GM12872 (cell line): ENCODE results near the gene WDR90.

Experiments
- TF ChIP-seq, protein P1 (sequence below): IDR thresholded peaks from 3 replicates; pipeline ENCODE4 v1.5.1; 2011; ENCODE audit warnings: low read depth, mild to moderate bottlenecking, low read length, moderate library complexity; ENCODE audit not compliant: insufficient read depth

WDR90 gene

DNA sequence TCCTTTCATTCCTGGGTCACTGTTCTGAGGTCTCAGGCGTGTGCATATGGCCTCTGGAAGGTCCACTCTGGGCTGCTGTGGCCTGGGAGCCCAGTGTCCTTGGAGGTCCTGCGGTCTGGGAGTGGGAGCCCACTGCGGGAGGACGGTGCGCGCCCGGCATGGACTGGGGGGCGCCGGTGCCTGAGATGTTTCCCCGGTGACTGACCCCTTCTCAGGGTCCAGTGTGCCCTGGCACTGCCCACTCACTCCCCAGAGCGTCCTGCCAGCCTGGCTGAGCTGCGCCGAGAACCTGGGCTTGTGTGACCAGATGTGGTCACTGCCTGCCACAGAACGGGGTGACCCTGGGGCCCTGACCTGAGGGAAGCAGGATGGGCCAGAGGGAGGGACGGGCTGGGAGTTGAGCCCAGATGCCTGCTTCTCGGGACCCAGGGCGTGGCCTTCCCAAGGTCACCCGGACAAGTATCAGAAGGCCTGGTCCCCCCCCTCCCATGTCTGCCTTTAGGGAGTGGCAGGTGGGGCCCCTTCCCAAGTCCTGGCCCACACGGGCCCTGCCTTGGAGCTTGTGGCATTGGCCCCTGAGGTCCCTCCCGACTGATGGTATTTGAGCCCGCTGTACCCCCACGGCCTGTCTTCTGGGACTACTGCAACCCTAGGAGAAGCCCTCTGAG is 25.2 kb downstream of the WDR90 start:
- TF ChIP-seq, protein P1, sequence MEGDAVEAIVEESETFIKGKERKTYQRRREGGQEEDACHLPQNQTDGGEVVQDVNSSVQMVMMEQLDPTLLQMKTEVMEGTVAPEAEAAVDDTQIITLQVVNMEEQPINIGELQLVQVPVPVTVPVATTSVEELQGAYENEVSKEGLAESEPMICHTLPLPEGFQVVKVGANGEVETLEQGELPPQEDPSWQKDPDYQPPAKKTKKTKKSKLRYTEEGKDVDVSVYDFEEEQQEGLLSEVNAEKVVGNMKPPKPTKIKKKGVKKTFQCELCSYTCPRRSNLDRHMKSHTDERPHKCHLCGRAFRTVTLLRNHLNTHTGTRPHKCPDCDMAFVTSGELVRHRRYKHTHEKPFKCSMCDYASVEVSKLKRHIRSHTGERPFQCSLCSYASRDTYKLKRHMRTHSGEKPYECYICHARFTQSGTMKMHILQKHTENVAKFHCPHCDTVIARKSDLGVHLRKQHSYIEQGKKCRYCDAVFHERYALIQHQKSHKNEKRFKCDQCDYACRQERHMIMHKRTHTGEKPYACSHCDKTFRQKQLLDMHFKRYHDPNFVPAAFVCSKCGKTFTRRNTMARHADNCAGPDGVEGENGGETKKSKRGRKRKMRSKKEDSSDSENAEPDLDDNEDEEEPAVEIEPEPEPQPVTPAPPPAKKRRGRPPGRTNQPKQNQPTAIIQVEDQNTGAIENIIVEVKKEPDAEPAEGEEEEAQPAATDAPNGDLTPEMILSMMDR = no peak

DNA sequence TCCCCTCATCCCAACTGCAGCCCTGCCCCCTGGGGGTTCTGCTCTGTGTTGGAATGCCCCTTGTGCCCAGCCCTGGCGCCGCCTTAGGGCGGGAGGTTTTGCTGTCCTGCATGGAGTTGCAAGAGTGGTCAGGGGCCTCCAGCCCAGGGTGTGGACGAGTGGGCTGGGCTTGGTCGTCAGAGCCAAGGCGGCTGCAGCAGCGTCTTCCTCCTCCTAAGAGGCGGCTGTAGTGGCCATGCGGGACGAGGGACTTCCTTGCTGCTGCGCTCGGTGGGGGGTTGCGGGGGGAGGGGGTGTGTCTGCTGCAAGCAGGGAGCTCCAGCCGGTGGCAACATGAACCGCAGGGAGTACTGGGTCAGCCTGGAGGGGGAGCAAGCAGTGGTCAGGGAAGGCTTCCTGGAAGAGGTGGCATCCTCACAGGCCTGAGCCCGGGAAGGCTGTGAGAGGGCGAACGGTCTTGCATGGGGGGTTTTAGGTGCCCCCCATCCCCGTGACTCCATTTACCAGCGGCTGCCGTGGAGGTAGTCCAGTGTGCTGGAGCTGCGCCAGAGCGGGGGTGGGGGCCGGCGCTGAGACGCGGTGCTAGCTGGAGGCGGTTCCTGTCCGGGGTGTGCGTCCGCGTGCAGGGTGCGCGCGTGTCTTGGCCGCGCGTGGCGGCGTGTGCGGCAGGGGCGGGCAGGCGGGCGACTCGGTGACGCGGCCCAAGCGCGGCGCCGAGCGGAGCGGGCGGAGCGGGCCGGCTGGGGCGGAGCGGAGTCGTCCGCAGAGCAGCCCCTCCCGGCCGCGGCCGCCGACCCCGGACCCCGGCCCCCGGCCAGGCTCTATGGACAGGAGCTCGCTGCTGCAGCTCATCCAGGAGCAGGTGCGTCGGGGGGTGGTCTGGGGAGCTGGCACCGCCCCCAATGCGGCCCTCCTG is 26.1 kb downstream of the WDR90 start, which contains the start of gene RHBDL1:
RHBDL1 (plus strand) TSS at position 704 of the 916 bp plus-strand sequence; CDS start at position 824, 120 bp downstream.
- TF ChIP-seq, protein P1 = no peak

DNA sequence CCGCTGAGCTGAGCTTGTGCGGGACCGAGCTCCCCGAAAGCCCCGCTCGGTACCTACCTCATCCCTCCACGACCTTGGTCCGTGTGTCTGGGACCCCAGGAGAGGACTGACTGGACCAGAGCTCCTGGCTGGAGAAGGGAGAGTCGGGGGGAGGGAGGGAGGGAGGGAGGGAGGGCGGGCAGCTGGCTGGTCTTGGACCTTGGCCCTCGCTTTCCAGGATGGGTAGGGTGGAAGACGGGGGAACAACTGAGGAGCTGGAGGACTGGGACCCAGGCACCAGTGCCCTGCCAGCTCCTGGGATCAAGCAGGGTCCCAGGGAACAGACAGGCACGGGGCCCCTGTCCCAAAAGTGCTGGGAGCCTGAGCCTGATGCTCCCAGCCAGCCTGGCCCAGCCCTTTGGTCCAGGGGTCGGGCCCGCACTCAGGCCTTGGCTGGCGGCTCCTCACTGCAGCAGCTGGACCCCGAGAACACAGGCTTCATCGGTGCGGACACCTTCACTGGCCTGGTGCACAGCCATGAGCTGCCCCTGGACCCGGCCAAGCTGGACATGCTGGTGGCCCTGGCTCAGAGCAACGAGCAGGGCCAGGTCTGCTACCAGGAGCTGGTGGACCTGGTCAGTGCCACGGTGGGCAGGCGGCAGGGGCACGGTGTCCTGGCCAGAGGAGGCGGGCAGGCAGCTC is 26.9 kb downstream of the WDR90 start:
- TF ChIP-seq, protein P1 = no peak

DNA sequence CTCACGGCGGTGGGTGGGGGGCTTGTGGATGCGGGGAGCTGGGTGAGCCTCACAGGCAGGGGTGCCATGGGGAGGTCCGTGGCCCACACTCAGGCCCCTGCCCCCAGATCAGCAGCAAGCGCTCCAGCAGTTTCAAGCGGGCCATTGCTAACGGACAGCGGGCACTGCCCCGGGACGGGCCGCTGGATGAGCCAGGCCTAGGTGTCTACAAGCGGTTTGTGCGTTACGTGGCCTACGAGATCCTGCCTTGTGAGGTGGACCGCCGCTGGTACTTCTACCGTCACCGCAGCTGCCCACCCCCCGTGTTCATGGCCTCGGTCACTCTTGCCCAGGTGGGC is 27.4 kb downstream of the WDR90 start:
- TF ChIP-seq, protein P1 = no peak

DNA sequence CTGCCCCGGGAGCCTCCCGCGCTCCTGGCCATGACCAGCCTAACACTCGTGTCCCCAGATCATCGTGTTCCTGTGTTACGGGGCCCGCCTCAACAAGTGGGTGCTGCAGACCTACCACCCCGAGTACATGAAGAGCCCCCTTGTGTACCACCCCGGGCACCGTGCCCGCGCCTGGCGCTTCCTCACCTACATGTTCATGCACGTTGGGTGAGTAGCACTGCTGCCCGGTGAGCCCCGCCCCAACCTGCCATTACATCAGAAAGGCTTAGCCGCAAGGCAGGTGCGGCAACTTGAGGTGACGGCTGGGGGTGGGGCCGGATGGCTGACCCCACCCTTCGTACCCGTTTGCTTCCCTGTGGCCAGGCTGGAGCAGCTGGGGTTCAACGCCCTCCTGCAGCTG is 27.7 kb downstream of the WDR90 start:
- TF ChIP-seq, protein P1 = no peak

DNA sequence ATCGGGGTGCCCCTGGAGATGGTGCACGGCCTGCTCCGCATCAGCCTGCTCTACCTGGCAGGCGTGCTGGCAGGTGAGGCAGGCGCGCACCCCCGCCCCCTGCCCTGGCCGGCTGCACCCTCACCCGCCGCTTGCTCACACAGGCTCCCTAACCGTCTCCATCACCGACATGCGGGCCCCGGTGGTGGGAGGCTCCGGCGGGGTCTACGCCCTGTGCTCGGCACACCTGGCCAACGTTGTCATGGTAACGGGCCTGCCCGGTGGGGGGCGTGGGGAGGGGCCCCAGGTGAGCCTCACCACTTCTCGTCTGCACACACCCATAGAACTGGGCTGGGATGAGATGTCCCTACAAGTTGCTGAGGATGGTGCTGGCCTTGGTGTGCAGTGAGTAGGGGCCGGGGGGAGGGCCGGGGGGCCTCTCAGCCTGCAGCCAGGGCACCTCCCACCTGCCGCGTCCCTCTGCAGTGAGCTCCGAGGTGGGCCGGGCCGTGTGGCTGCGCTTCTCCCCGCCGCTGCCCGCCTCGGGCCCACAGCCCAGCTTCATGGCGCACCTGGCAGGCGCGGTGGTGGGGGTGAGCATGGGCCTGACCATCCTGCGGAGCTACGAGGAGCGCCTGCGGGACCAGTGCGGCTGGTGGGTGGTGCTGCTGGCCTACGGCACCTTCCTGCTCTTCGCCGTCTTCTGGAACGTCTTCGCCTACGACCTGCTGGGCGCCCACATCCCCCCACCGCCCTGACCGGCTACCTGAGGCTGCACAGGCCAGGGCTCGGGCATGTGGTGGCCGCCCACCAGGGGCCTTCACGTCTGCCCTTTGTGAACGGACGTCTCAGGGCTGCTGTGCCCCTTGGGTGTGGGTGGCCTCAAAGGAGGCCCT is 28.4 kb downstream of the WDR90 start:
- TF ChIP-seq, protein P1 = no peak
